ENCODE data around the gene GOLPH3.

DNA sequence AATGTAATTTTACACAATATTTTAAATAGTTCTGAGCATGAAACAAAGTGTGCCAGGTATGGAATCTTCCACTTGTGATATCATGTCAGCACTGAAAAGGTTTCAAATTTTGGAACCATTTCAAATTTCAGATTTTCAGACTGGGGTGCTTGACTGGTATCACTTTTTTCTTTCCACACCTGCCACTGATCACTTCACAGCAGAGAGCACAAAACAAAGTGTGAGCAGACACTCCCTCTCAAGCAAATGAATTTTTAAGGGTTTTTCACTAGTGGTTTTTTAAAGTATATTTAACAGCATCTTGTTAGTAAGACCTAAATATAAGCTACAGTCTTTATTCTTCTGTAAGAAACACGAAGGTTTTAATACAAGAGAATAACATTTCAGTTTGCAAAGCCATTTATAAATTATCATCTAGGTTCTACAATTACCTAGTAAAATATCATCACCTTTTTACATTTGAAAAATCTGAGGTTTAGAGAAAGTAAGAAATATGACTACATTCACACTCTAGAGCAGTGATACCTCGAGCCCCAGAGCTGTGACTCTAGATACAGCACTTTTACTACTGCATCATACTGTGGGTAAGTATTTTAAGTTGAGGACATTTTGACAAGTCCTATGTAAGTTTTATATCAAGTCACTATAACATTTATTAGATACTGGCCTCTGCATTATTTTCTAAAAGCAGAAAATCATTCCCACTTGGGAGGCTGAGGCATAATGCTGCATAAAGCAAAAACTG, 14.6 kb downstream of the GOLPH3 start:
- TF ChIP-seq, protein P1, sequence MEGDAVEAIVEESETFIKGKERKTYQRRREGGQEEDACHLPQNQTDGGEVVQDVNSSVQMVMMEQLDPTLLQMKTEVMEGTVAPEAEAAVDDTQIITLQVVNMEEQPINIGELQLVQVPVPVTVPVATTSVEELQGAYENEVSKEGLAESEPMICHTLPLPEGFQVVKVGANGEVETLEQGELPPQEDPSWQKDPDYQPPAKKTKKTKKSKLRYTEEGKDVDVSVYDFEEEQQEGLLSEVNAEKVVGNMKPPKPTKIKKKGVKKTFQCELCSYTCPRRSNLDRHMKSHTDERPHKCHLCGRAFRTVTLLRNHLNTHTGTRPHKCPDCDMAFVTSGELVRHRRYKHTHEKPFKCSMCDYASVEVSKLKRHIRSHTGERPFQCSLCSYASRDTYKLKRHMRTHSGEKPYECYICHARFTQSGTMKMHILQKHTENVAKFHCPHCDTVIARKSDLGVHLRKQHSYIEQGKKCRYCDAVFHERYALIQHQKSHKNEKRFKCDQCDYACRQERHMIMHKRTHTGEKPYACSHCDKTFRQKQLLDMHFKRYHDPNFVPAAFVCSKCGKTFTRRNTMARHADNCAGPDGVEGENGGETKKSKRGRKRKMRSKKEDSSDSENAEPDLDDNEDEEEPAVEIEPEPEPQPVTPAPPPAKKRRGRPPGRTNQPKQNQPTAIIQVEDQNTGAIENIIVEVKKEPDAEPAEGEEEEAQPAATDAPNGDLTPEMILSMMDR (IDR thresholded peaks at IDR 0.05), result no peak
- TF ChIP-seq POLR2A (IDR thresholded peaks at IDR 0.05), result no peak

Measured in vagina (tissue), 2 donors.